Colonic mucosa (tissue), 4 donors: Measurements from ENCODE around the gene ABHD8. TPM values are rescaled to one million over a fixed set of nuclear protein-coding genes. Genes with fewer than 3 reads are reported as not detected.

ENCODE experiments used
- DNase-seq: peaks from one replicate; pipeline ENCODE4 v3.0.0-alpha.2; 2020
- H3K27ac ChIP-seq: fragments of 200-600 bp; one replicate; pipeline ENCODE4 v1.8.0; 2021
- H3K27me3 ChIP-seq: fragments of 200-600 bp; one replicate; pipeline ENCODE4 v1.8.0; 2021
- H3K36me3 ChIP-seq: fragments of 200-600 bp; one replicate; pipeline ENCODE4 v1.8.0; 2021
- H3K4me1 ChIP-seq: fragments of 200-600 bp; one replicate; pipeline ENCODE4 v1.8.0; 2021; ENCODE audit warnings: mild to moderate bottlenecking
- H3K4me3 ChIP-seq: fragments of 200-600 bp; one replicate; pipeline ENCODE4 v1.8.0; 2021
- H3K9ac ChIP-seq, 2 donors: one replicate each; pipeline ENCODE4 v1.7.0; 2013; ENCODE audit warnings: control low read depth in 2 of 2, low read depth in 2 of 2, low read length in 2 of 2
- H3K9me3 ChIP-seq: fragments of 200-600 bp; one replicate; pipeline ENCODE4 v1.8.0; 2021
- CTCF ChIP-seq: fragments of 200-600 bp; IDR thresholded peaks from one replicate; pipeline ENCODE4 v1.8.0; 2022; ENCODE audit warnings: antibody characterized with exemption, mild to moderate bottlenecking
- intact Hi-C: fragments of 100-400 bp; cut with DNase I; formaldehyde crosslinking; loops from one replicate; pipeline ENCODE4 v1.14.1; 2022
- total RNA-seq, 2 donors: library from RNA; stranded (reverse); fragmentation: NEBNext Ultra II Directional in 1 of 2; extraction: Animal tissue kit (Norgen Biotek cat#: 25700) in 1 of 2; gene quantifications; one replicate each; pipeline ENCODE4 v1.2.1, GENCODE V29; 2021
- donor health status: healthy.
- donor health status: DM: no; HTN: no; CAD: no.
- donor health status: DM: no; HTN: no; CAD: no.

ABHD8 gene
- total RNA-seq, 2 donors from 2014 or later: 4.3 to 5.2 TPM

DNA sequence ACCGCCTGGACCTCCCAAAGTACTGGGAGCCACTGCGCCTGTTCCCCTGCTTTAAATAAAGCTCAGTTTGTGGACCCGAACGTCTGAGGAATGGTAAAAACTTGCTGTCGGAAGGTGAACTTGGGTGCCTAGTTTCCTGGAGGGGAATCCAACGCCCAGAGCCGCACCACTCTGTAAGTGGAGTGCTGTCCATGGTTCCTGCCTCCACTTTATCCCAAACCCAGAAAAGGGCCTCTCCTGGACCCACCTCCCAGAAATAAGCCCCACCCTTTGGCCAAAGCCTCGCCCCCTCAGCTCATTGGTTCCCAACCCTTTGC is 29.1 kb upstream of the ABHD8 start:
- Histone ChIP-seq H3K4me1 (peaks cover 22% of the 10 kb centered on the region), H3K27ac (no peak overlapping the region), H3K4me3 (no peak overlapping the region), H3K9ac (no peak overlapping the region), H3K36me3 (no peaks in the 10 kb centered on the region), H3K27me3 (peaks cover 10% of the 10 kb centered on the region), H3K9me3 (no peaks in the 10 kb centered on the region)
- intact Hi-C loops: no loop called here
- no peak for DNase-seq
- no peak for TF ChIP-seq CTCF

- peaks cover 22% of the 10 kb centered on the region for H3K4me1 ChIP-seq
- no peaks in the 10 kb centered on the region for H3K36me3 ChIP-seq
- H3K9me3 ChIP-seq: no peaks in the 10 kb centered on the region
- H3K27me3 ChIP-seq: peaks cover 10% of the 10 kb centered on the region
- intact Hi-C loops: no loop called here
- H3K4me3 ChIP-seq: no peak overlapping the region
- TF ChIP-seq CTCF: no peak
- no peak overlapping the region for H3K27ac ChIP-seq
- H3K9ac ChIP-seq: no peak overlapping the region
- no peak for DNase-seq
Measured at GRCh38 chr19:17331045-17331558, 27.9 kb upstream of the ABHD8 start.

- no peaks in the 10 kb centered on the region for H3K9me3 ChIP-seq
- H3K36me3 ChIP-seq: no peaks in the 10 kb centered on the region
- no peak overlapping the region for H3K9ac ChIP-seq
- TF ChIP-seq CTCF: no peak
- peaks cover 10% of the 10 kb centered on the region for H3K27me3 ChIP-seq
- H3K27ac ChIP-seq: no peak overlapping the region
- peaks cover 22% of the 10 kb centered on the region for H3K4me1 ChIP-seq
- intact Hi-C loops: no loop called here
- DNase-seq: no peak
- no peak overlapping the region for H3K4me3 ChIP-seq
Measured at GRCh38 chr19:17330262-17331044, 27.2 kb upstream of the ABHD8 start.

DNA sequence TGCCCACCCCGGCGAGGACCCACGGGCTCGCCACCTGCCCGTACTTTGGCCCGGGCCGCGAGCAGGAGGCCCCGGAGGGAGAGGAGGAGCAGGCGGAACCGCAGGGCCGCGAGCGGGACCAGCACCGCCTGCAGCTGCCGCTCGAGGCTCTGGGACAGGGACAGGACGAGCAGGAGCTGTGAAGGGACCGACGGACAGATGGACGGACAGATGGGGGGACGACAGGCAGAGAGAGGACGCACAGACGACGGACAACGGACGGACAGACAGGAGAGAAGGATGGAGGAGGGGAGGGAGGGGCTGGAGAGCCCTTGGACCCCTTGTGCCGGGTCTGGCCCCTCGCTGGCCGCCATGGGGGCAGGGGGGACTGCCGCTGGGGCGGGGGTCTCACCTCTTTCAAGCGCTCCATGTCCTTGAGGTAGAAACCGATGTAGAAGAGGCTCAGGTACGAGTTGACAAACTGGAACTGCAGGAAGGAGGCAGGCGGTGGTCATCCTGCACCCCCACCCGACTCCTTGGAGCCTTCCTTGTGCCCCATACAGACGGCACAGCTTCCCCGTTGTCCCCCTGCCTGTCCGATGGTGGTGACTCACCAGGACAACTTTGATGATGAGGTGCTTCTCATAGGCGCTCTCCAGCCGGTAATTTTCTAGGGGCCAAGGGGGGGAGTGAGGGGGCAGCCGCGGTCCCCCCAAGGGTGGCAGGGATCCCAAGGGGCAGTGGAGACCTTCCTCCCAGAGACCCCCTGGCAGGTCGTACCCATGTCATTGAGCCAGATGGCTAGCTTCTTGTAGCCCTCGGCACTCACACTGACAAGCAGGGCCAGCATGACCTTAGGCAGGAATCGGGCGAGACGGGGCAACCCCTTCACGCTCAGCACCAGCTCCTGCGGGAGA is 26.4 kb upstream of the ABHD8 start:
- H3K4me3 ChIP-seq: peak overlapping the region; percentile 53
- H3K4me1 ChIP-seq: peaks cover 18% of the 10 kb centered on the region
- intact Hi-C loops: no loop called here
- no peak for DNase-seq
- peak overlapping the region in 1 of 2 donors; percentile 24 for H3K9ac ChIP-seq
- H3K36me3 ChIP-seq: no peaks in the 10 kb centered on the region
- no peak overlapping the region for H3K27ac ChIP-seq
- H3K27me3 ChIP-seq: peaks cover 10% of the 10 kb centered on the region
- TF ChIP-seq CTCF: no peak
- no peaks in the 10 kb centered on the region for H3K9me3 ChIP-seq

GRCh38 chr19:17328517-17329365 is 25.5 kb upstream of the ABHD8 start:
- Histone ChIP-seq H3K27ac (peak overlapping the region; percentile 73), H3K4me3 (peak overlapping the region; percentile 53), H3K36me3 (no peaks in the 10 kb centered on the region), H3K9me3 (no peaks in the 10 kb centered on the region), H3K27me3 (peaks cover 10% of the 10 kb centered on the region), H3K9ac (peak overlapping the region; percentile 34 to 66), H3K4me1 (peaks cover 13% of the 10 kb centered on the region)
- TF ChIP-seq CTCF: no peak
- intact Hi-C loops: no loop called here
- DNase-seq: no peak
